Right lobe of liver (tissue), 4 donors: ENCODE data around the gene DRAXIN.

ENCODE experiments used
- CTCF ChIP-seq, 4 donors: fragments of 200-600 bp in 3 of 4; fragments of 450-650 bp in 1 of 4; IDR thresholded peaks; one replicate each; pipeline versions ENCODE4 v1.5.1 to v1.8.0; 2016 to 2022; ENCODE audit warnings: antibody characterized with exemption in 4 of 4, mild to moderate bottlenecking in 2 of 4
- POLR2A ChIP-seq: fragments of 450-650 bp; IDR thresholded peaks from one replicate; pipeline ENCODE4 v1.6.1; 2017; ENCODE audit warnings: antibody characterized with exemption, mild to moderate bottlenecking
- donor health status: DM: no; HTN: no; CAD: no.
- donor health status: DM: no; HTN: no; CAD: no.
- donor health status: DM: no; HTN: yes; CAD: no.

- TF ChIP-seq CTCF (IDR thresholded peaks at IDR 0.05), result no peak
- TF ChIP-seq POLR2A, result no peak
Observed at GRCh38 chr1:11759791-11760190, 68.3 kb downstream of the DRAXIN start.
